CD14-positive monocyte (primary cell): Measurements from ENCODE around the gene CTNNA3. TPM values are rescaled to one million over a fixed set of nuclear protein-coding genes. Genes with fewer than 3 reads are reported as not detected.

Experiments
- DNase-seq, 3 donors: peaks; one replicate each; pipeline ENCODE4 v3.0.0-alpha.2; 2011 to 2022
- H2AFZ ChIP-seq: 2 replicates; pipeline ENCODE4 v1.6.0; 2012; ENCODE audit warnings: mild to moderate bottlenecking, low read depth, low read length, inconsistent platforms; ENCODE audit not compliant: insufficient read depth, poor library complexity, severe bottlenecking
- H3K27ac ChIP-seq, 2 donors: 1 replicate in 1 of 2; 2 replicates in 1 of 2; pipeline ENCODE4 v1.5.1; 2012 to 2013; ENCODE audit warnings: low read length in 2 of 2, control low read depth in 1 of 2, inconsistent platforms in 1 of 2, low read depth in 1 of 2, mild to moderate bottlenecking in 1 of 2
- H3K27me3 ChIP-seq, 2 donors: one replicate each; pipeline versions ENCODE4 v1.6.0 to v1.6.1; 2011 to 2013; ENCODE audit warnings: low read length in 2 of 2; ENCODE audit not compliant: control insufficient read depth in 2 of 2, insufficient read depth in 2 of 2
- H3K36me3 ChIP-seq, 2 donors: replicated peaks in 1 of 2; 1 replicate in 1 of 2; 2 replicates in 1 of 2; pipeline versions ENCODE4 v1.5.1 to v1.6.1; 2012 to 2013; ENCODE audit warnings: low read length in 2 of 2, control low read depth in 1 of 2, inconsistent platforms in 1 of 2, mild to moderate bottlenecking in 1 of 2; ENCODE audit not compliant: insufficient read depth in 2 of 2, control insufficient read depth in 1 of 2
- H3K4me1 ChIP-seq, 2 donors: 1 replicate in 1 of 2; 2 replicates in 1 of 2; pipeline versions ENCODE4 v1.5.1 to v1.6.1; 2012 to 2013; ENCODE audit warnings: low read length in 2 of 2, control low read depth in 1 of 2, inconsistent platforms in 1 of 2, mild to moderate bottlenecking in 1 of 2, moderate library complexity in 1 of 2; ENCODE audit not compliant: insufficient read depth in 2 of 2, control insufficient read depth in 1 of 2
- H3K4me2 ChIP-seq: replicated peaks from 2 replicates; pipeline ENCODE3; 2012; ENCODE audit warnings: low read length, moderate library complexity, mild to moderate bottlenecking; ENCODE audit not compliant: poor library complexity, severe bottlenecking; ENCODE audit errors: extremely low read depth
- H3K4me3 ChIP-seq, 3 experiments: fragments of 200-600 bp in 1 of 3; sonication (generic) in 1 of 3; replicated peaks in 1 of 3; 1 replicate in 2 of 3; 2 replicates in 1 of 3; pipeline ENCODE4 v1.5.1; 2011 to 2013; ENCODE audit warnings: low read length in 3 of 3, mild to moderate bottlenecking in 3 of 3, control low read depth in 2 of 3, low read depth in 2 of 3, inconsistent platforms in 1 of 3, moderate library complexity in 1 of 3
- H3K79me2 ChIP-seq: 2 replicates; pipeline ENCODE4 v1.6.0; 2012; ENCODE audit warnings: mild to moderate bottlenecking, control low read depth, inconsistent platforms, low read length, moderate library complexity; ENCODE audit not compliant: insufficient read depth
- H3K9ac ChIP-seq: 2 replicates; pipeline ENCODE4 v1.6.0; 2017; ENCODE audit warnings: low read length, mild to moderate bottlenecking; ENCODE audit not compliant: insufficient read depth, poor library complexity, severe bottlenecking
- H3K9me3 ChIP-seq, 2 donors: replicated peaks in 1 of 2; 1 replicate in 1 of 2; 2 replicates in 1 of 2; pipeline versions ENCODE4 v1.5.1 to v1.6.1; 2012 to 2013; ENCODE audit warnings: low read length in 2 of 2, control low read depth in 1 of 2; ENCODE audit not compliant: control insufficient read depth in 1 of 2, insufficient read depth in 1 of 2
- H4K20me1 ChIP-seq: 2 replicates; pipeline ENCODE4 v1.6.0; 2012; ENCODE audit warnings: mild to moderate bottlenecking, low read length, control low read depth, moderate library complexity; ENCODE audit not compliant: insufficient read depth
- H3K27ac Mint-ChIP-seq, 7 donors: one replicate each; pipeline ENCODE4 v1.8.0; 2020; ENCODE audit warnings: mild to moderate bottlenecking in 7 of 7, mixed read lengths in 7 of 7, moderate library complexity in 6 of 7, inconsistent platforms in 2 of 7
- H3K27me3 Mint-ChIP-seq, 3 donors: one replicate each; pipeline ENCODE4 v1.8.0; 2021 to 2022; ENCODE audit warnings: low read depth in 3 of 3, mild to moderate bottlenecking in 3 of 3, mixed read lengths in 3 of 3, moderate library complexity in 3 of 3, inconsistent platforms in 1 of 3
- H3K36me3 Mint-ChIP-seq, 2 donors: one replicate each; pipeline ENCODE4 v1.8.0; 2020; ENCODE audit warnings: mixed read lengths in 2 of 2, inconsistent platforms in 1 of 2, mild to moderate bottlenecking in 1 of 2
- H3K4me1 Mint-ChIP-seq: one replicate; pipeline ENCODE4 v1.8.0; 2020; ENCODE audit warnings: mild to moderate bottlenecking, mixed read lengths
- H3K4me3 Mint-ChIP-seq, 2 donors: one replicate each; pipeline ENCODE4 v1.8.0; 2020; ENCODE audit warnings: mild to moderate bottlenecking in 2 of 2, mixed read lengths in 2 of 2, moderate library complexity in 1 of 2
- H3K9me3 Mint-ChIP-seq, 7 donors: one replicate each; pipeline ENCODE4 v1.8.0; 2020 to 2022; ENCODE audit warnings: mixed read lengths in 7 of 7, mild to moderate bottlenecking in 6 of 7, moderate library complexity in 6 of 7, inconsistent platforms in 2 of 7
- CTCF ChIP-seq: fragments of 200-600 bp; IDR thresholded peaks from one replicate; pipeline ENCODE4 v1.8.0; 2022; ENCODE audit warnings: antibody characterized with exemption, mild to moderate bottlenecking
- WGBS: methylation state at CpG from one replicate; pipeline ENCODE4 v1.1.5; 2013; ENCODE audit warnings: missing lambda C conversion rate; ENCODE audit not compliant: insufficient coverage; 5-methylcytosine and 5-hydroxymethylcytosine counted together
- intact Hi-C, 2 donors: fragments of 100-400 bp; cut with micrococcal nuclease; formaldehyde crosslinking; loops; one replicate each; pipeline versions ENCODE4 v1.15.0 to v1.15.1; 2023
- polyA plus RNA-seq, 3 donors: library from polyadenylated mRNA; depleted of rRNA in 1 of 3; unstranded in 2 of 3; stranded (reverse) in 1 of 3; fragments of 300-500 nt in 2 of 3; fragments of >200 nt in 1 of 3; fragmentation: Illumina TruSeq in 2 of 3; gene quantifications; 1 replicate in 2 of 3; 2 replicates in 1 of 3; pipeline ENCODE4 v1.2.3, GENCODE V29; 2012 to 2021

Gene CTNNA3
- polyA plus RNA-seq, 3 donors: not detected

- Histone ChIP-seq H3K4me3 (no peak overlapping the region), H3K79me2 (no peaks in the 10 kb centered on the region), H3K27ac (no peak overlapping the region), H4K20me1 (no peaks in the 10 kb centered on the region), H3K4me2 (no peak overlapping the region), H3K9me3 (peaks cover 0 to 3% of the 10 kb centered on the region in 2 donors), H2AFZ (no peak overlapping the region), H3K36me3 (no peaks in the 10 kb centered on the region), H3K9ac (no peak overlapping the region), H3K27me3 (no peaks in the 10 kb centered on the region), H3K4me1 (no peaks in the 10 kb centered on the region)
- no peak overlapping the region for H3K4me3 Mint-ChIP-seq
- no peak for TF ChIP-seq CTCF
- peaks cover 0 to 4% (median 3%) of the 10 kb centered on the region in 7 donors for H3K9me3 Mint-ChIP-seq
- intact Hi-C loops: no loop called here
- no CpG with 5 or more reads among the region's 1 CpG for WGBS
- no peaks in the 10 kb centered on the region for H3K27me3 Mint-ChIP-seq
- no peaks in the 10 kb centered on the region for H3K4me1 Mint-ChIP-seq
- H3K36me3 Mint-ChIP-seq: no peaks in the 10 kb centered on the region
- no peak for DNase-seq
- H3K27ac Mint-ChIP-seq: no peak overlapping the region
These were observed 1053.8 kb downstream of the CTNNA3 start for GRCh38 chr10:66642217-66642616.

DNA sequence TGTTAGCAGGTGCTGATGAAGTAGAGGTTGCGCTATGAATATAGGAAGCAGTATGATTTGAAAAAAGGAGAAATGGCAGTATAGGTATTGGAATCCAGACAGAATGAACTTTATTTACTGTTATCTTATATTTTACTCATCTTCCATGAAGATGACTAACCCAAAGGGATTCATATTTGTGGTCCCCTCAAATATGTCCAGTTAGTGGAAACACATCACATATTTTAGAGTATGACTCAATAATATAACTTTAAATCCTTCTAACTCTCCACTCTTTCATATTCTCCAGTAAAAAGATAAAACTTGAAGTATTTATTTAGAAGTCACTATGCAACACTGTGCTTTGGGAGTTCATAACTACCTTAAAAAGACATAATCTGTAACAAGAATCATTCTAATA lies 1056.6 kb downstream of the CTNNA3 start:
- H3K4me1 Mint-ChIP-seq: no peaks in the 10 kb centered on the region
- intact Hi-C loops: no loop called here
- no peaks in the 10 kb centered on the region for H3K27me3 ChIP-seq
- H3K36me3 ChIP-seq: no peaks in the 10 kb centered on the region
- no peaks in the 10 kb centered on the region for H3K4me1 ChIP-seq
- H3K27ac Mint-ChIP-seq: no peak overlapping the region
- DNase-seq: no peak
- no CpG with 5 or more reads among the region's 1 CpG for WGBS
- no peak overlapping the region for H3K9ac ChIP-seq
- H3K9me3 ChIP-seq: no peaks in the 10 kb centered on the region
- H3K36me3 Mint-ChIP-seq: no peaks in the 10 kb centered on the region
- H3K27me3 Mint-ChIP-seq: no peaks in the 10 kb centered on the region
- H3K4me2 ChIP-seq: no peak overlapping the region
- H2AFZ ChIP-seq: no peak overlapping the region
- H4K20me1 ChIP-seq: no peaks in the 10 kb centered on the region
- TF ChIP-seq CTCF: no peak
- no peak overlapping the region for H3K27ac ChIP-seq
- peaks cover 0 to 3% (median 2%) of the 10 kb centered on the region in 7 donors for H3K9me3 Mint-ChIP-seq
- H3K4me3 ChIP-seq: no peak overlapping the region
- no peak overlapping the region for H3K4me3 Mint-ChIP-seq
- no peaks in the 10 kb centered on the region for H3K79me2 ChIP-seq
